HG03175 (cell line): ENCODE data around the gene BMP2.

ENCODE experiments used
- ATAC-seq: cut with Tn5 transposase; IDR thresholded peaks from one replicate; pipeline ENCODE4 v1.9.1; 2021; ENCODE audit warnings: mild to moderate bottlenecking, moderate library complexity; ENCODE audit not compliant: unreplicated experiment

The BMP2 gene

GRCh38 chr20:6828794-6829423, 61.4 kb downstream of the BMP2 start:
- ATAC-seq = peak; percentile 93

GRCh38 chr20:6829510-6830116, 62.1 kb downstream of the BMP2 start:
- ATAC-seq = no peak
